ENCODE measurements around the gene TIMM10. TPM values are rescaled to one million over a fixed set of nuclear protein-coding genes. Genes with fewer than 3 reads are reported as not detected.

Gene TIMM10
- total RNA-seq, 1 donor, result 25.7 TPM

- DNase-seq (ENCODE audit: insufficient read length, low spot score, missing footprints), result peak; percentile 98
- H4K20me1 ChIP-seq (ENCODE audit: insufficient read depth, low read length), result no peaks in the 10 kb centered on the region
- peaks cover 44% of the 10 kb centered on the region for H3K27me3 ChIP-seq (ENCODE audit: insufficient read depth, low read length)
- TF ChIP-seq CTCF (IDR thresholded peaks at IDR 0.05; ENCODE audit: extremely low read depth, low read depth, low read length), result peak; percentile 73
- H3K4me2 ChIP-seq (ENCODE audit: insufficient read depth, low read length), result no peak overlapping the region
- H3K4me3 ChIP-seq (ENCODE audit: insufficient read depth, low read length), result no peak overlapping the region
- no peak overlapping the region for H2AFZ ChIP-seq (ENCODE audit: low read length)
- H3K4me1 ChIP-seq (ENCODE audit: insufficient read depth, low read length), result peaks cover 15% of the 10 kb centered on the region
- H3K9me3 ChIP-seq (ENCODE audit: low read depth, low read length), result no peaks in the 10 kb centered on the region
- no peaks in the 10 kb centered on the region for H3K36me3 ChIP-seq (ENCODE audit: insufficient read depth, low read length)
- no peak overlapping the region for H3K27ac ChIP-seq (ENCODE audit: low read depth, low read length)
- H3K79me2 ChIP-seq (ENCODE audit: insufficient read depth, low read length), result no peaks in the 10 kb centered on the region
These were observed 50.0 kb downstream of the TIMM10 start for GRCh38 chr11:57480409-57481137.

GRCh38 chr11:57479911-57480310, 50.6 kb downstream of the TIMM10 start:
- H3K27me3 ChIP-seq (ENCODE audit: insufficient read depth, low read length), result peaks cover 50% of the 10 kb centered on the region
- no peak for TF ChIP-seq CTCF (IDR thresholded peaks at IDR 0.05; ENCODE audit: extremely low read depth, low read depth, low read length)
- no peak overlapping the region for H3K27ac ChIP-seq (ENCODE audit: low read depth, low read length)
- no peaks in the 10 kb centered on the region for H3K9me3 ChIP-seq (ENCODE audit: low read depth, low read length)
- peak; percentile 79 for DNase-seq (ENCODE audit: insufficient read length, low spot score, missing footprints)
- no peak overlapping the region for H3K4me2 ChIP-seq (ENCODE audit: insufficient read depth, low read length)
- H2AFZ ChIP-seq (ENCODE audit: low read length), result no peak overlapping the region
- no peaks in the 10 kb centered on the region for H4K20me1 ChIP-seq (ENCODE audit: insufficient read depth, low read length)
- peaks cover 10% of the 10 kb centered on the region for H3K4me1 ChIP-seq (ENCODE audit: insufficient read depth, low read length)
- no peaks in the 10 kb centered on the region for H3K79me2 ChIP-seq (ENCODE audit: insufficient read depth, low read length)
- no peak overlapping the region for H3K4me3 ChIP-seq (ENCODE audit: insufficient read depth, low read length)
- H3K36me3 ChIP-seq (ENCODE audit: insufficient read depth, low read length), result no peaks in the 10 kb centered on the region

GRCh38 chr11:57479021-57479663, 51.4 kb downstream of the TIMM10 start:
- Histone ChIP-seq H4K20me1 (ENCODE audit: insufficient read depth, low read length) (no peaks in the 10 kb centered on the region), H2AFZ (ENCODE audit: low read length) (no peak overlapping the region), H3K36me3 (ENCODE audit: insufficient read depth, low read length) (no peaks in the 10 kb centered on the region), H3K9me3 (ENCODE audit: low read depth, low read length) (no peaks in the 10 kb centered on the region), H3K27me3 (ENCODE audit: insufficient read depth, low read length) (peaks cover 52% of the 10 kb centered on the region), H3K4me2 (ENCODE audit: insufficient read depth, low read length) (no peak overlapping the region), H3K4me3 (ENCODE audit: insufficient read depth, low read length) (no peak overlapping the region), H3K79me2 (ENCODE audit: insufficient read depth, low read length) (no peaks in the 10 kb centered on the region), H3K27ac (ENCODE audit: low read depth, low read length) (no peak overlapping the region), H3K4me1 (ENCODE audit: insufficient read depth, low read length) (peaks cover 7% of the 10 kb centered on the region)
- no peak for TF ChIP-seq CTCF (IDR thresholded peaks at IDR 0.05; ENCODE audit: extremely low read depth, low read depth, low read length)
- DNase-seq (ENCODE audit: insufficient read length, low spot score, missing footprints), result peak; percentile 85

Small RNA genes lying within 50 kb of the gene (small RNA-seq; reads per million reads assigned to genes)
- gene RN7SL605P, result not detected

Other genes with a start within 250 kb of the TIMM10 start
- gene TNKS1BP1, start 205.8 kb downstream of the TIMM10 start, total RNA-seq, result 71.6 and 74.6 TPM in 2 replicates
- gene SSRP1, start 194.9 kb downstream of the TIMM10 start, total RNA-seq, result 55.4 and 58.0 TPM in 2 replicates
- gene P2RX3, start 192.4 kb downstream of the TIMM10 start, total RNA-seq, result not detected in 2 replicates
- not detected in 2 replicates for gene PRG3, start 149.6 kb downstream of the TIMM10 start, total RNA-seq
- gene PRG2, start 140.1 kb downstream of the TIMM10 start, total RNA-seq, result not detected in 2 replicates
- gene SLC43A3, start 103.6 kb downstream of the TIMM10 start, total RNA-seq, result 51.4 and 61.0 TPM in 2 replicates
- 0.29 and 0.36 TPM in 2 replicates for gene RTN4RL2, start 70.2 kb downstream of the TIMM10 start, total RNA-seq
- 18.5 and 28.0 TPM in 2 replicates for gene SLC43A1, start 15.1 kb downstream of the TIMM10 start, total RNA-seq
- not detected in 2 replicates for gene SMTNL1, start 6.8 kb upstream of the TIMM10 start, total RNA-seq
- 61.3 and 65.9 TPM in 2 replicates for gene UBE2L6, start 36.9 kb upstream of the TIMM10 start, total RNA-seq
- 31.5 and 47.7 TPM in 2 replicates for gene SERPING1, start 66.9 kb upstream of the TIMM10 start, total RNA-seq
- 0.59 and 0.72 TPM in 2 replicates for gene YPEL4, start 119.2 kb upstream of the TIMM10 start, total RNA-seq
- 15.2 and 15.6 TPM in 2 replicates for gene CLP1, start 127.0 kb upstream of the TIMM10 start, total RNA-seq
- gene ZDHHC5, start 137.4 kb upstream of the TIMM10 start, total RNA-seq, result 48.3 and 48.9 TPM in 2 replicates
- 13.4 and 13.6 TPM in 2 replicates for gene MED19, start 181.5 kb upstream of the TIMM10 start, total RNA-seq
- gene TMX2, start 181.8 kb upstream of the TIMM10 start, total RNA-seq, result 41.3 and 47.8 TPM in 2 replicates
- gene SELENOH, start 210.7 kb upstream of the TIMM10 start, total RNA-seq, result 58.9 and 68.8 TPM in 2 replicates
- gene BTBD18, start 221.1 kb upstream of the TIMM10 start, total RNA-seq, result not detected in 2 replicates
- 126 and 140 TPM in 2 replicates for gene CTNND1, start 231.0 kb upstream of the TIMM10 start, total RNA-seq

All from osteoblast (primary cell).